Adrenal gland (tissue), 12 donors: ENCODE data around the gene TMEM145. TPM values are rescaled to one million over a fixed set of nuclear protein-coding genes. Genes with fewer than 3 reads are reported as not detected.

Source experiments
- DNase-seq, 7 donors: peaks; one replicate each; pipeline ENCODE4 v3.0.0-alpha.2; 2019 to 2020
- H3K27ac ChIP-seq, 5 donors: fragments of 200-600 bp; sonication (generic) in 4 of 5; 1 replicate in 3 of 5; 2 replicates in 2 of 5; pipeline versions ENCODE4 v1.5.1 to v1.8.0; 2016 to 2020; ENCODE audit warnings: mild to moderate bottlenecking in 1 of 5
- H3K27me3 ChIP-seq: fragments of 200-600 bp; 2 replicates; pipeline ENCODE4 v1.8.0; 2021
- H3K36me3 ChIP-seq, 2 donors: fragments of 200-600 bp; replicated peaks in 1 of 2; 1 replicate in 1 of 2; 2 replicates in 1 of 2; pipeline versions ENCODE4 v1.5.1 to v1.8.0; 2018 to 2022
- H3K4me1 ChIP-seq, 2 donors: fragments of 200-600 bp; replicated peaks in 1 of 2; 1 replicate in 1 of 2; 2 replicates in 1 of 2; pipeline versions ENCODE4 v1.5.1 to v1.8.0; 2018 to 2021
- H3K4me3 ChIP-seq, 4 donors: fragments of 200-600 bp; sonication (generic) in 3 of 4; one replicate each; pipeline ENCODE4 v1.5.1; 2016 to 2018
- H3K9me3 ChIP-seq, 3 donors: fragments of 200-600 bp; sonication (generic) in 1 of 3; replicated peaks in 1 of 3; 1 replicate in 2 of 3; 2 replicates in 1 of 3; pipeline versions ENCODE4 v1.5.1 to v1.8.0; 2016 to 2021
- POLR2A ChIP-seq, 2 donors: fragments of 450-650 bp; IDR thresholded peaks; one replicate each; pipeline ENCODE4 v1.6.1; 2017; ENCODE audit warnings: antibody characterized with exemption in 2 of 2, mild to moderate bottlenecking in 2 of 2, moderate library complexity in 1 of 2
- WGBS, 4 donors: extraction: QIAGEN DNeasy Blood & Tissue Kit in 2 of 4; methylation state at CpG; one replicate each; pipeline versions ENCODE4 v1.1.5 to v1.1.7; 2013 to 2017; 5-methylcytosine and 5-hydroxymethylcytosine counted together
- intact Hi-C, 2 donors: fragments of 100-400 bp; cut with DNase I; formaldehyde crosslinking; loops; one replicate each; pipeline versions ENCODE4 v1.14.1 to v1.15.0; 2022 to 2023
- polyA plus RNA-seq, 3 donors: library from polyadenylated mRNA; stranded (reverse); fragments of 200-250 nt in 2 of 3; fragments of 350-450 nt in 1 of 3; fragmentation: Illumina TruSeq in 1 of 3; extraction: RNeasy Lipid Tissue Mini Kit (QIAGEN cat#74804) in 1 of 3; gene quantifications; one replicate each; pipeline ENCODE4 v1.2.3, GENCODE V29; 2013 to 2014
- total RNA-seq, 9 donors: library from RNA; depleted of rRNA in 4 of 9; stranded (reverse); fragments of >200 nt in 4 of 9; fragments of 120-200 nt in 1 of 9; fragmentation: NEBNext Ultra II Directional in 1 of 9; extraction: Animal tissue kit (Norgen Biotek cat#: 25700) in 1 of 9; gene quantifications; one replicate each; pipeline versions ENCODE4 v1.1.0 to v1.2.4, GENCODE V29; 2013 to 2023
- TF ChIP-seq, protein P1 (sequence below), 6 experiments: fragments of 450-650 bp in 4 of 6; fragments of 200-600 bp in 2 of 6; sonication (generic) in 1 of 6; IDR thresholded peaks; 1 replicate in 5 of 6; 2 replicates in 1 of 6; pipeline versions ENCODE4 v1.5.1 to v1.8.0; 2016 to 2021; ENCODE audit warnings: antibody characterized with exemption in 6 of 6, mild to moderate bottlenecking in 2 of 6, moderate library complexity in 1 of 6
- donor health status: healthy with polysubstance abuse.
- donor health status: Bipolar disorder and iron deficiency.
- donor health status: DM: yes; HTN: yes; CAD: no.
- donor health status: DM: no; HTN: no; CAD: no.
- donor health status: DM: no; HTN: no; CAD: no.
- donor health status: DM: yes; HTN: yes; CAD: no.

TMEM145 gene
- total and polyA plus RNA-seq, 12 donors: 0.94 to 31.7 (median 4.5) TPM; not detected in 3

DNA sequence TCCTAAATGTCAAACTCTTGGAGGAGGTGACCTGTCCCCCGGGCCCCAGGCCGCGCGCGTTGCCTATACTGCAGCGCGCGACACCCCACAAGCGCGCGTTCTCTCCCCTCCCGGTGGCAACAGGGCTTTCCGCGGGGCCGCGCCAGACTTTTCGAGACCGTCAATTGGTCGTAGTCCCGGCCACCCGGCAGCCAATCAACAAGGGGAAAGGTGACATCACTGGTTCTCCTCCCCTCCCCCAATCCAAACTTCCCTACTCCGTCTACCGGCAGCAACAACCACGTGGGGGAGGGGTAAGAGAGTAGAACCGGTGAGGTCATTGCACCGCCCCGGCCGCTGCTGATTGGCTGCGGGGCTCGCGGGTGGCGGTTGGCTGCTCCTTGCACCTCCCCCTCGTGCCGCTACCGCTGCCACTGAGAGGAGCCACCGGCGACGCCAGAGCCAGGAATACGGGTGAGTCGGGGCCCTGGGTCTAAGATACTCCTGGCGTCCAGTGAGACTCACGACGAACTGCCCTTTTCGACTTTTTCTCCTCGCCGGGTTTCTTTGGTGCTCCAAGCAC lies 44.9 kb upstream of the TMEM145 start:
- intact Hi-C loops: loop anchor here in 1 of 2 donors (2.0 kb wide), 1 partner anchor 13 kb away; the partner anchor contains the start of gene ERF
- Histone ChIP-seq H3K36me3 (peaks cover 0 to 17% of the 10 kb centered on the region in 2 donors), H3K4me3 (peak overlapping the region in 3 of 4 donors; percentile 7 to 65 (median 44)), H3K27me3 (no peaks in the 10 kb centered on the region), H3K9me3 (no peaks in the 10 kb centered on the region), H3K4me1 (peaks cover 24 to 27% of the 10 kb centered on the region in 2 donors), H3K27ac (peak overlapping the region; percentile 91 to 99 (median 95))
- WGBS, 4 donors: 0 to 1% (median 0%) methylated on average over 10 to 46 of the region's 46 CpGs
- TF ChIP-seq, protein P1, sequence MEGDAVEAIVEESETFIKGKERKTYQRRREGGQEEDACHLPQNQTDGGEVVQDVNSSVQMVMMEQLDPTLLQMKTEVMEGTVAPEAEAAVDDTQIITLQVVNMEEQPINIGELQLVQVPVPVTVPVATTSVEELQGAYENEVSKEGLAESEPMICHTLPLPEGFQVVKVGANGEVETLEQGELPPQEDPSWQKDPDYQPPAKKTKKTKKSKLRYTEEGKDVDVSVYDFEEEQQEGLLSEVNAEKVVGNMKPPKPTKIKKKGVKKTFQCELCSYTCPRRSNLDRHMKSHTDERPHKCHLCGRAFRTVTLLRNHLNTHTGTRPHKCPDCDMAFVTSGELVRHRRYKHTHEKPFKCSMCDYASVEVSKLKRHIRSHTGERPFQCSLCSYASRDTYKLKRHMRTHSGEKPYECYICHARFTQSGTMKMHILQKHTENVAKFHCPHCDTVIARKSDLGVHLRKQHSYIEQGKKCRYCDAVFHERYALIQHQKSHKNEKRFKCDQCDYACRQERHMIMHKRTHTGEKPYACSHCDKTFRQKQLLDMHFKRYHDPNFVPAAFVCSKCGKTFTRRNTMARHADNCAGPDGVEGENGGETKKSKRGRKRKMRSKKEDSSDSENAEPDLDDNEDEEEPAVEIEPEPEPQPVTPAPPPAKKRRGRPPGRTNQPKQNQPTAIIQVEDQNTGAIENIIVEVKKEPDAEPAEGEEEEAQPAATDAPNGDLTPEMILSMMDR (IDR thresholded peaks at IDR 0.05): peak in 2 of 6 experiments; percentile 36
- peak in 1 of 2 donors; percentile 86 for TF ChIP-seq POLR2A (IDR thresholded peaks at IDR 0.05)
- DNase-seq: peak; percentile 100

DNA sequence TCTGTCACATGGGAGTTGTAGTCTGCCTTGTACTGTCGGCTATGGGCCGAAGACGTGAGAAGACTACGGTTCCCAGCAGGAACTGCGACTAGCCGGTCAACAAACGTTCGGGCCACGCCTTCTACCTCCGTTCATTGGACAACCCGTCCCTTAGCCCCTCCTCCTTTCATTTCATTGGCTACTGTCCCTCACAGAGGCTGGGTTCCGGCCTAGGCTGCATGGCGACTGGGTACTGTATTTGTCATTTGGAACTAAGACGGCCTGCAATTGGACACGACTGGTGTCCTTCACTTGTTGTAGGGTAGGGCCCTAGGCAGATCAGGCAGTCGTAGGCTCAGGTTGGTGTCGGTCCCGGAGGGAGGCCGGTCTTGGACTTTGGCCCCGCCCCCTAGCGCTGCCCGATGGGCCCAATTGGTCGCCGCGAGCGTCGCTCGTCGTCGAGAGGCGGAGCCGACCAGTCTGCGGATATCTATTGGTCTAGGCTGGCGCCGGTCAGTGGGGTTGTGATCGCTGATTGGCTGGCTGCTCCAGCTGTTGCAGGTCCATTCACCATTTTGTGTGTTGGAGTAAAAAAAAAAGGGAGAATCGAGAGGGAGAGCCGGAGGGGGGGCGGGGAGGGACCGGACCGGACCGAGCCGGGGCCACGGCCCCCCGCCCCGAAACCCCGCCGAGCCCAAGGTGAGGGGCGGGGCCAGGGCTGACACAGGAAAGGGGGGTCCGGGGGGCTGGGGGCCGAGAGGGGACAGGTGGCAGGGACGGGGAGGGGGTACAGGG lies 44.2 kb upstream of the TMEM145 start, which contains the start of gene CIC:
Gene CIC, plus strand, starts transcription at position 549 of the 774 bp plus-strand sequence. CDS start 2,532 bp downstream, outside the sequence.
- Histone ChIP-seq H3K4me3 (peak within 1 kb of the TSS in 3 of 4 donors; percentile 7 to 81 (median 65)), H3K9me3 (no peaks in the 10 kb centered on the region), H3K27me3 (no peaks in the 10 kb centered on the region), H3K4me1 (peaks cover 24 to 27% of the 10 kb centered on the region in 2 donors), H3K27ac (peak within 1 kb of the TSS; percentile 91 to 99 (median 95)), H3K36me3 (peaks cover 0 to 24% of the 10 kb centered on the region in 2 donors)
- intact Hi-C loops: loop anchor here in 1 of 2 donors (2.0 kb wide), 1 partner anchor 14 kb away; the partner anchor contains the start of gene ERF
- 0 to 1% (median 1%) methylated on average over 23 to 52 of the region's 52 CpGs for WGBS, 4 donors
- DNase-seq: peak; percentile 100
- no peak for TF ChIP-seq POLR2A (IDR thresholded peaks at IDR 0.05)
- TF ChIP-seq, protein P1 (IDR thresholded peaks at IDR 0.05): no peak

DNA sequence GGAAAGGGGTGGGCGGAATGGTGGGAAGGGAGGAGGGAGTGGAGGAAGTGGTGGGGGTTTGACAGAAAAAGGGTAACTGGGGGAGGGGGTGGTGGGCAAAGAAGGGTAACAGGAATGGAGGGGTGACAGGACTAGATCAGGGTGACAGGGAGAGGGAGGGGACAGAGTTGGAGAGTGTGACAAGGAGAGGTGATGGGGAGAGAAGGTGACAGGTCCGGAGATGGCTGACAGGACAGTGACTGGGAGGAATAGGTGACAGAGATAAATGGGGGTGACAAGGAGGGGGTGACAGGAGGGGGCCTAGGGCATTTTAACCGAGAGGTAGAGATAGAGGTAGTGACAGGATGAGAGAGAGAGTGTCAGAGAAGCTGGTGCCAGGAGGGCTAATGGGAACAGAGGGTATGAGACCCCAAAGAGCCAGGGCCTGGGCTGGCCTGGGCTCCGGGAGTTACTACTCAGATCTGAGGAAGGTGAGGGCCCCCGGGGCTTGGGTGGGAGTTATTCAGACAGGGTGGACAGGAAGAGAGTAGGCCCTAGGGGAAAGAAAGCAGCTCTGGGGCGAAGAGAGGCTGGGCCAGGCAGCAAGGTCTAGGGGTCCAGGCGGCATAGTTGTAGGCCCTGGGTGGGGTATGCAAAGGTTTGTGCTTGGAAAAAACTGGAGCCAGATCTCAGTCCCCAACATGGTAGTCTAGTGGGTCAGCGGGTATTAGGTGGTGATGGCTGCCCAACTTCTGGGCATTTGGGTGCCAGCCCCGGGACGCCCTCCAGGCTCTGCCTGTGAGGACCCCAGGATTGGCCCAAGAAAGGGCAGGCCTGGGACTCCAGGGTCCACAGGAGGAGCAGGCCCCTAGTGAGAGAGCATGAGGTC lies 43.4 kb upstream of the TMEM145 start:
- no peaks in the 10 kb centered on the region for H3K9me3 ChIP-seq
- DNase-seq: peak in 5 of 7 donors; percentile 45 to 68 (median 49)
- no peak for TF ChIP-seq POLR2A (IDR thresholded peaks at IDR 0.05)
- TF ChIP-seq, protein P1 (IDR thresholded peaks at IDR 0.05): no peak
- 11 to 28% (median 25%) methylated on average over 7 to 10 of the region's 10 CpGs for WGBS, 4 donors
- H3K36me3 ChIP-seq: peaks cover 0 to 32% of the 10 kb centered on the region in 2 donors
- intact Hi-C loops: loop anchor here in 1 of 2 donors (2.0 kb wide), 1 partner anchor 15 kb away; the partner anchor contains the start of gene ERF
- H3K27me3 ChIP-seq: no peaks in the 10 kb centered on the region
- H3K4me1 ChIP-seq: peaks cover 24 to 31% of the 10 kb centered on the region in 2 donors
- H3K4me3 ChIP-seq: peak overlapping the region in 2 of 4 donors; percentile 56 to 81
- peak overlapping the region; percentile 86 to 96 (median 92) for H3K27ac ChIP-seq
